DMS79 (cell line): ENCODE measurements around the gene NAA80.

ENCODE experiments used
- DNase-seq: peaks from one replicate; lab custom pipeline; 2025; lab: John Stamatoyannopoulos, UW

NAA80 gene

GRCh38 chr3:50327943-50328691, 28.9 kb upstream of the NAA80 start, which contains the start of gene TUSC2:
Gene TUSC2, minus strand, starts transcription at chr3:50328223. Its CDS starts 124 bp downstream, at chr3:50328099.
- peak; percentile 73 for DNase-seq

GRCh38 chr3:50327129-50327528, 27.9 kb upstream of the NAA80 start:
- DNase-seq = no peak

GRCh38 chr3:50326182-50326541, 27.0 kb upstream of the NAA80 start:
- DNase-seq = no peak

- no peak for DNase-seq
Observed at GRCh38 chr3:50325497-50326181, 26.4 kb upstream of the NAA80 start.

- DNase-seq = no peak
Observed at GRCh38 chr3:50325113-50325480, 25.9 kb upstream of the NAA80 start.

GRCh38 chr3:50324351-50325112, 25.3 kb upstream of the NAA80 start:
- no peak for DNase-seq

- DNase-seq = no peak
Observed at GRCh38 chr3:50323614-50324199, 24.5 kb upstream of the NAA80 start.

- no peak for DNase-seq
Observed at GRCh38 chr3:50323092-50323600, 23.9 kb upstream of the NAA80 start.

- DNase-seq = peak; percentile 6
Observed at GRCh38 chr3:50322386-50323091, 23.3 kb upstream of the NAA80 start, which contains the start of gene HYAL2. Gene HYAL2, minus strand, starts transcription at chr3:50322745. Its CDS starts 2,256 bp downstream, at chr3:50320489.

- DNase-seq = no peak
Observed at GRCh38 chr3:50322115-50322385, 22.8 kb upstream of the NAA80 start.

GRCh38 chr3:50321336-50322114, 22.3 kb upstream of the NAA80 start:
- DNase-seq = peak; percentile 39

- DNase-seq = no peak
Observed at GRCh38 chr3:50320853-50321335, 21.7 kb upstream of the NAA80 start.

GRCh38 chr3:50319894-50320625, 20.9 kb upstream of the NAA80 start:
- DNase-seq = no peak

GRCh38 chr3:50319181-50319893, 20.1 kb upstream of the NAA80 start:
- DNase-seq = no peak

- DNase-seq = no peak
Observed at GRCh38 chr3:50318615-50319014, 19.4 kb upstream of the NAA80 start.

GRCh38 chr3:50318163-50318562, 19.0 kb upstream of the NAA80 start:
- no peak for DNase-seq

GRCh38 chr3:50317300-50317699, 18.1 kb upstream of the NAA80 start:
- DNase-seq = peak; percentile 13

GRCh38 chr3:50316657-50317242, 17.5 kb upstream of the NAA80 start:
- DNase-seq = peak; percentile 79

GRCh38 chr3:50314816-50315215, 15.6 kb upstream of the NAA80 start:
- DNase-seq = no peak
